Activated CD4-positive, alpha-beta T cell treated with anti-CD3 and anti-CD28 coated beads, Interleukin-2, amount 50 U/mL, for 16 hours (primary cell): ENCODE data around the gene CSNK1D.

Source experiments
- DNase-seq: peaks from one replicate; pipeline ENCODE4 v3.0.0-alpha.2; 2020

CSNK1D gene

DNA sequence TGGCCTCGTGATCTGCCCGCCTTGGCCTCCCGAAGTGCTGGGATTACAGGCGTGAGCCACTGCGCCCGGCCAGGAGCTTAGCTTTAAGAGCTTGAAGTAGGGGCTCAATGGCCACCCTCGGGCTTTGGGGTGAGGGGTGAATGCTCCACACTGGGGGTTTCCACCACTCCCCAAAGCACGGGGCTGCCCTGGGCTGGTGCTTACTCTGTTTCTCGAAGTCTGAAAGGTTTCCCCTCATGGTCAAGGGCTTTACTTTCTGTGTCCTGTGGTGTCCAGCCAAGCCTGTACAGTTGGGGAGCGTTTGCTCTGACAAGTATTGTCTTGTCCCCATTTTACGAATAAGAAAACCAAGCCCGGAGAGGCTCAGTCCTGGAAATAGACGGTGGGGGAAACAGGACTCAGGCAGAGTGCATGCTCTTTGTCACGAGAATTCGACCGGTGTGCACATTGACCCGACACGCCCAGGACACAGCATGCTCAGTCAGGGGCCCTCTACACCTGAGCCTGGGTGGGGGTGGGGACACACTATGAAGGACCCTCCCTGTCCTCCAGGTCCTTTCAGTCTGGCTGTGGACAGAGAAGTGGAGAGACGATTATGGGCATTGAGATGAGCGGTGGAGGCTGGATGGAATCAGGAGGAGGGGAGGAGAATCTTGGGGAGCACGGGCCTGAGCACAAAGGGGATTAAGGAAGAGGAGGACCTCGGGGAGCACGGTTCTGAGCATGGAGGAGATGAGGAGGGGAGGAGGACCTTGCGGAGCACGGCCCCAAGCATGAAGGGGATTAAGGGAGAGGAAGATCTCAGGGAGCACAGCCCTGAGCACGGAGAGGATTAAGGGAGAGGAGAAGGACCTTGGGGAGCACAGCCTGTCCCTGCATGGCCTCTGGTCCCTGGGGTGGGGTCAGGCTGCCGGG, 36.4 kb upstream of the CSNK1D start:
- no peak for DNase-seq

DNA sequence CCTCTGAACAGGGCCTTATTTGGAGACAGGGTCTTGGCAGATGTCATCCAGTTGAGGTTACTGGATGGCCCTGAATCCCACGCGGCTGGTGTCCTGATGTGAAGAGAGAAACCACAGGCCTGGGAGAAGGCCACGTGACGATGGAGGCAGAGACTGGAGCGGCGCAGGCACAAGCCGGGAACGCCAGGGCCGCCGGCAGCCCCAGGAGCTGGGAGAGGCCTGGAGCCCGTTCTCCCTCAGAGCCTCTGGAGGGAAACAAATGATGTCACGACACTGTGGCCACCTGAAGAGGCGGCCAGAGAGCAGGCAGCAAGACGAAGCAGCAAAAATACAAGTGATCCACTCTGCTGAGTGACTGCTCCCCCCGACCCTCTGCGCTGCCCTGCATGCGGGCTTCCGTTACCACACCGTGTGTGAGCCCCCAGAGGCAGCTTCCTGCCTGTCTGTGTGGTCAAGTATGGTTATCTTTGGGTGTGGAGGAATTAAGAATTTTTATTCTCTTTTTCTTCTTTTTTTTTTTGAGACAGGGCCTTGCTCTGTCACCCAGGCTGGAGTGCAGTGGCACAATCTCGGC, 32.3 kb upstream of the CSNK1D start:
- DNase-seq, result no peak

- no peak for DNase-seq
These were observed 31.6 kb upstream of the CSNK1D start for GRCh38 chr17:82304826-82305726.

GRCh38 chr17:82303944-82304808, 30.7 kb upstream of the CSNK1D start:
- no peak for DNase-seq

GRCh38 chr17:82302991-82303943, 29.8 kb upstream of the CSNK1D start:
- no peak for DNase-seq

DNA sequence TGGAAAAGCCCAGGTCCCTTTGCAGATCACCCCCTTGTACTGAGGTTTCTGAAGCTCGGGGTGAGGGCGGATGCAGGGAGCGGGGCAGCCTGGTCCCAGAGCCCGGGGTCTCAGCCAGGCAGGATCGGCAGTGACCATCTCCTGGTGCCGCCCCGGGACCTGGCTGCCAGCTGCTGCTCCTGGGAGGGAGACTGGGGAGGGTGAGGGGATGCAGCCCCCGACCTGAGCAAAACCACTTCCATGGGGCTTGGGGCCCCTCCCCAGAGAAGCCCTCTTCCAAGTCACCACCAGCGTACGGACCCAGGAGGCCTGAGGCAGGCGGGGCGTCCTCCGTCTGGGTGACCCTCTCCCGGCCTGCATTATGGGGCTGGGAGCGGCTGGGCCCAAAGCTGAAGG, 29.1 kb upstream of the CSNK1D start:
- no peak for DNase-seq

- DNase-seq, result peak; percentile 69
These were observed 28.5 kb upstream of the CSNK1D start for GRCh38 chr17:82301916-82302567.

GRCh38 chr17:82301300-82301915, 27.9 kb upstream of the CSNK1D start:
- no peak for DNase-seq

DNA sequence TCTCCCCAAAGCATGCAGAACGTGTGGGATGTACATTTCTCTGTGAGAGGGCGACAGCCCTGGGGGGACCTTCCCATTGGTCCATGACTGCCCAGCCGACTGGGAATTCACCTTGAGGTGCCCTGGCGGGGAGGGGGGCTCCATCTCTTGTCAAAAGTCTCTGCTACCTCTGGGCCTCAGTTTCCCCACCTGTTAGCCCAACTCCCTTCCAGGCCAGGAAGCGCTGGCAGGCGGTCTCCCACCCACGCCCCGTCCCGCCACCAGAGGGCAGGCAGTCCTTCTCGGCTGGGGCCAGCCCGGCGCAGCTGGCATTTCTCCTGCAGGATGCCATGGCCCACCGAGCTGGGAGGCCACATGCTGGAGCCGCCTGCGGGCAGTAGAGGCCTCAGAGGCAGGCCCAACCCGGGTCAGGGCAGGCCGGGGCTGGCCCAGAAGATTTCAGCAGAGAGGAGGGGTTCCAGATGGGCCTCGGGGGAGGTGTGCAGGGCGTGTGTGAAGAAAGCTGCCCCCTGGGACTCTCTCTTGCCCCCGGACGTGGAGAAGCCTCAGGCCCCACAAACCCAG, 27.3 kb upstream of the CSNK1D start:
- peak; percentile 65 for DNase-seq

DNA sequence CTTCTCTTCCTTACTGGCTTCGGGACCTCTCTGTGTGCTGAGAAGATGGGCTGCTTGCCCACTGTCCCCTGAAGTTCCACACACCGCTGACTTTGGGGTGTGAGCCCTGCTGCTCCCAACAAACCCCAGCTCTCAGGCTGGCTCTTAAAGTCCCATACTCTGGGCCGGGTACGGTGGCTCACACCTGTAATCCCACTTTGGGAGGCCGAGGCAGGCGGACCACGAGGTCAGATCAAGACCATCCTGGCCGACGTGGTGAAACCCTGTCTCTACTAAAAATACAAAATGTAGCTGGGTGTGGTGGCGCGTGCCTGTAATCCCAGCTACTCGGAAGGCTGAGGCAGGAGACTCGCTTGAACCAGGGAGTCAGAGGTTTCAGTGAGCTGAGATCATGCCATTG, 26.7 kb upstream of the CSNK1D start:
- no peak for DNase-seq

DNA sequence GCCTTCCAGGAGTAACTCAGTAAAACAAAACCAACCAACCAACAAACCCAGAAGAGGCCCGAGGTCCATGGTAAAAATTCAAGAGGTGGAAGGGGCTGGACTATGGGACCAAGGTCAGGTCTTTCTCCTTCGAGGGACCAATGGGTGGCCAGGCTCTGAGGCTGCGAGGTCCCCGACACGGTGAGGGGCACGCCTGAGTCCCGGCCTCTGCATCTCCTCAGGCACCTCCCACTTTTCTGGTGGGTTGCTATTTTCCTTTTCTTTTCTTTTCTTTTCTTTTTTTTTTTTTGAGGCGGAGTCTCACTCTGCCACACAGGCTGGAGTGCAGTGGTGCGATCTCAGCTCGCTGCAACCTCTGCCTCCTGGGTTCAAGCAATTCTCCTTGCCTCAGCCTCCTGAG, 26.0 kb upstream of the CSNK1D start:
- no peak for DNase-seq

GRCh38 chr17:82298538-82299421, 25.3 kb upstream of the CSNK1D start:
- no peak for DNase-seq

- DNase-seq, result peak; percentile 95
These were observed 24.4 kb upstream of the CSNK1D start for GRCh38 chr17:82297714-82298537.

DNA sequence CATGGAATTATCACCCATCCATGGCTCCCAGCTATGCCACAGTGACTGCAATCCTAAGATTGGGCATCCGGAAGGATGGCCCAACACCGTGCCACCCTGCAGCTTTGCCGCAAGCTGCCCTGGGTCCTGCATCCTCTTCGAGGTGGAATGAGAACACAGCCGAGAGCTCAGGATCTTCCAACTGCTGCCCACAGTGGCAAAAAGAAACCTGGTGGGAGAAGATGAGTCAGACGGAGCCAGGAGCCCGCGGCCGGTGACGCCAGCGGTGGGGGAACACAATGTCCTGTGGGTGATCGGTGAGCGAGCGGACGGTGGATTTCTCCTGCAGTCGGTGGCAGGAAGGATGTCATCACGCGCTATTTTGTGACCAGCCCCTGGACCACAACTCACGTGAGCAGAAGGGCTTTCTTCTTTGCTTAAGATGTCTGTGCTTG, 23.8 kb upstream of the CSNK1D start:
- peak; percentile 92 for DNase-seq

DNA sequence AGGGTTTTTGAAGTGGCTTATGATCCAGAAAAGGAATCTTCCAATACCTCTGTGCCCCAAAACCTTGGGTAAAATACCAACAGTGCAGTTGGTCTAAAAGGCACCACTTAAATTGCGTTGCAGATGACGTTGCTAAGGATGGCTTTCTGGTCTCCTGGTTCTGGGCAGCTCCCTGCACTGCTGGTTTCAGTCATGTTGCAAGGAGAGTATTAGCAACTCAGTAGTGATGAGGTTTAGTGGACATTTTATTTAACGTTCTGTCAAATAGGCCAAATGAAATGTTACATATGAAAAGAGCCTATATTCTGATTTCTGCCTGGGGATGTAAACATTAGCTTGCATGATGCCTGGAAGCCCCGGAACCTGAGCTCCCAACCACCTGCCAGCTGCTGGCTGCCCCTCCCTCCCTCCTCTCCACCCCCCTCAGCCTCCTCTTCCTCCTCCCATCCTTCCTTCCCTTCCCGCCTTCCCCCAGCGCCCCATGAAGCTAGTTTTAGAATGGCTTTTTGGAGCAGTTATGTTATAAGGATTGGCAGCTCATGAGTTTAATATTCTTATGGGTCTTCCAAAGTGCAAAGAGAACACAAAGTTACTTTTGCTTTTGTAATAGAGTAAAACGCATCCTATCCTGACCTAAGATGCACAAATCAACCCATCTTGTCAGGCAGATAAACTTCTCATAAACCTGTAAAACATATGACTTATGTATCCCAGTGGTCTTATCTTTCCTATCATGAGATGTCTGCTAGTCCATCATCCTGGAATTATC, 23.2 kb upstream of the CSNK1D start:
- DNase-seq, result no peak

- DNase-seq, result no peak
These were observed 21.9 kb upstream of the CSNK1D start for GRCh38 chr17:82295472-82295814.
